NCI-H1048 (cell line): ENCODE measurements around the gene PMM2.
"Not testable (repeated sequence)": the region's sequence is repeated elsewhere in the genome, so short reads cannot be mapped to it uniquely, and the experiment has no call there.

Experiments
- DNase-seq: peaks from one replicate; lab custom pipeline; 2025; lab: John Stamatoyannopoulos, UW

The PMM2 gene

DNA sequence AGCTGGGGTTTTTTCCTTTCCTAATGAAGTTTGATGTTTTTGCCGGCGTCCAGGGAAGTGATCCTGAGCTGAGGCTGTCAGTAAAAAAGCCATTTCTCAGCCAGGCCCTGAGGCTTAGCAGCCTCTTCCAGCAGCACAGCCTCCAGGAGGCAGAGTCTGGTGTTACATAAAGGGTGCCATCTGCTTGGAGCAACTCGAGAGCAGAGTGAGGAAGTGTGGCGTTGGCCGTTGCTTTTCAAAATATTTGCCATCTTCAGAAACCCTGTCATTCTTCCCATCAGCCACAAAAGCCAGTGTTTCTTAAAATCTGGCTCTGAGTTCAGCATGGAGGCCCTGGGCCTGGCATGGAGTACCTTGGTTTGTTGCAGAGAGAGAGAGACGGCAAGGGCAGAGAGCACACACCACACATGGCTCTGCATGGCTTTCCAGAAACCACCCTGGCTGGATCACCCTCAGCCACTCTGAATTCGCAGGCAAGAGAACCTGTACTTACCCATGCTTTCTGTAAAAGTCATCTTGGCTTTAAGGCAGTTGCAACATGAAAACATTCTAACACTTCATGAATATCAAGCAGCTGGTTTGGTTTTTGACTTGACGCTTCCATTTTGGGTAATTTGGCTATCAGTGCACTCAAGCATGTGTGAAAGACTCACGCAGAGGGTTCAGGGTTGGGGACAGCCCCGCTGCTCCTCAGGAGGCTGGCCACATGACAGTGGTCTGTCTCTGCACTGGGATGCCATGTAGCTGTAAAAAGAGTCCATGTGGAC lies 21.0 kb downstream of the PMM2 start:
- no peak for DNase-seq

GRCh38 chr16:8819411-8820034 lies 21.9 kb downstream of the PMM2 start:
- no peak for DNase-seq

- no peak for DNase-seq
Measured at GRCh38 chr16:8822403-8822802, 24.8 kb downstream of the PMM2 start.

- DNase-seq, result no peak
Measured at GRCh38 chr16:8826278-8826879, 28.7 kb downstream of the PMM2 start.

DNA sequence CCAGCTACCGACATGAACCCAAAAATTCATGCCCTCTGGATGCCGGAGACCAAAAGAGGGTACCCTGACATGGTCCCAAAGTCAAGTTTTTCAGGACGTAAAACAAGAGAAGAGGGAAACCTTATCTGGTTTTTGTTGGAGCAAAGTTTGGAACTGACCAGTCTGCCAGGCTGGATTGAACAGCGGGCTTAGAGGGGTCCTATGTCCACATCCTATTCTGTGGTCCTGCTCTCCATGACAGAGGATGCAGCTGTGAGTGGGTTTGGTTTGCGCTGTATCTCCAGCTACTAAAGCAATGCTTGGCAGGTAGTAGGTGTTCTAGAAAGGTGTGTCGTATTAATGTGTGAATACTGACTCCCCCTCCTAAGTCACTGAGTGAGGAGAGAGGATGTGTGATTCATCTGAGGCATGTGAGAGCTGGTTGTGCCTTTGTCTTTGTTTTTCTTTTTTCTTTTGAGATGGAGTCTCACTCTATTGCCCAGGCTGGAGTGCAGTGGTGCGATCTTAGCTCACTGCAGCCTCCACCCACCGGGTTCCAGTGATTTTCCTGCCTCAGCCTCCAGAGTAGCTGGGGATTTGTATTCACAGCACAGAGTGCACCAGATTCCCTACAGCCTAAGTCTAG lies 31.0 kb downstream of the PMM2 start:
- no peak for DNase-seq

GRCh38 chr16:8831450-8831849 lies 33.8 kb downstream of the PMM2 start:
- no peak for DNase-seq

DNA sequence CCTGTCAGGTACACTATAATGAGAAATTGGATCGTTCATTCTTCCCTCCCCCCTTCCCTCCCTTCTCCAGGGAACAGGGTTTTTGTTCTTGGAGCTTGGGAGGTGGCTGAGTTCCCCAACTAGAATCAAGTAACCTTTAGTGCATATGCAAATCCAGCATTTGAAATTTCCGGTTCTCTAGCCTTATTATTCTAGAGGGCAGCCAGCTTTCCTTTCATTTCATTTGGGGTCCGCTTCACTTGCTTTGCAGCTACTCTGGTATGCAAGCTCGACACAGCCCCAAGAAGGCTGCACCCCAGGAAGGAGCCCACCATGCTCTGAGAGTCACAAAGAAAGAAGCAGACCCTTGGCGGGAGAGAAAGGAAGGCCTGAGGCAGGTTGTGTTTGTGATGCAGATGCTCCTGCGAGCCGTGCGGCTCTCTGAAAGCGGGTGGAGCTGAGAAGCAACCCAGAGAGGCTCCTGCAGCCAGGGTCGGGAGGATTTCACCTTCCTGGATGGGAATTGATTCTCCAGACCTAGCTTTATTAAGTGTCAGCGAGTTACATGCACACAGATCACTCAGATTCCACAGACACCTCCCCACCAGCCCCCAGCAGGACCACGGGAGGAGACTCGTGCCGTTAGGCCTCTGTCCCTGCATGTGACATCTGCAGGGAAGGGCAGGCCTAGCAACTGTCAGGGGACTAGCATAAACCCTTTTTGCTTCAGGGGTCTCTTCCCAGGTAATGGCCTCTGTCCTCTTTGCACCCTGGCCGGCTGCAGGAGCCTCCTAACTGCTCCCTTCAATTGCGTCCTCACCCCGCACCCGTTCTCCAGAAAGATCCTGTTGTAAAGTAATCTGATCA lies 34.5 kb downstream of the PMM2 start:
- DNase-seq, result no peak

DNA sequence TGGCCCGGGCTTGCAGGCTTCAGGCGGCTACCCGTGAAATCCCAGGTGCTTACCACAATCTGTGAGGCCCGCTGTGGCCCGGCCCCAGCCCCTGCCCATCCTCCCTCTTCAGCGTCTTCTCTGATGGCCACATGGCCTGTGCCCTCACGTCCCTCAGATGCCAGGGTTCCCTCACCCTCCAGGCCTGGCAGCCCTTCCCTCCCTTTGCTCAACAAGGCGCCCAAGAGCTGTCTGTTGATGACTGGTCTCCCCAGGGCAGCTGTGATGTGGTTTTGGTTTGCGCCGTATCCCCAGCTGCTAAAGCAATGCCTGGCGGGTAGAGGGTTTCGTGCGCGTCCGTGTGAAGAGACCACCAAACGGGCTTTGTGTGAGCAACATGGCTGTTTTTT lies 35.1 kb downstream of the PMM2 start:
- DNase-seq, result no peak

- DNase-seq, result not testable (repeated sequence)
Measured at GRCh38 chr16:8836797-8837196, 39.2 kb downstream of the PMM2 start.

DNA sequence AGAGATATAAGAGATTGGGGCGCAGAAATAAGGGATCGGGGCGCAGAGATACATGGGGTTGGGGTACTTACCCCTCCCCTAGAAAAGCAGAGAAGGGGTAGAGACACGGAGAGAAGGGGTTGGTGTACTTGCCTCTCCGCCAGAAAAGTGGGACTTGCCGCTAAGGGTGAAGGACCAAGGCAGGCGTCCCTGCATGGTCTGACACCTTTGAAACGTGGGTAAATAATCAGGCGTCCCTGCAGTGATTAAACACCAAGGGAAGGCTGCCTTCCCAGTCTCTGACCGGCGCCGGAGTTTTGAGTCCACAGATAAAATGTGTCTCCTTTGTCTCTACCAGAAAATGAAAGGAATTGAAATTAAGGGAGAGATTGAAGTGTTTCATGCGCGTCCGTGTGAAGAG lies 40.0 kb downstream of the PMM2 start:
- DNase-seq, result not testable (repeated sequence)

- not testable (repeated sequence) for DNase-seq
Measured at GRCh38 chr16:8842016-8842415, 44.4 kb downstream of the PMM2 start.

- not testable (repeated sequence) for DNase-seq
Measured at GRCh38 chr16:8843296-8843695, 45.7 kb downstream of the PMM2 start.

- no peak for DNase-seq
Measured at GRCh38 chr16:8845699-8846298, 48.2 kb downstream of the PMM2 start.

DNA sequence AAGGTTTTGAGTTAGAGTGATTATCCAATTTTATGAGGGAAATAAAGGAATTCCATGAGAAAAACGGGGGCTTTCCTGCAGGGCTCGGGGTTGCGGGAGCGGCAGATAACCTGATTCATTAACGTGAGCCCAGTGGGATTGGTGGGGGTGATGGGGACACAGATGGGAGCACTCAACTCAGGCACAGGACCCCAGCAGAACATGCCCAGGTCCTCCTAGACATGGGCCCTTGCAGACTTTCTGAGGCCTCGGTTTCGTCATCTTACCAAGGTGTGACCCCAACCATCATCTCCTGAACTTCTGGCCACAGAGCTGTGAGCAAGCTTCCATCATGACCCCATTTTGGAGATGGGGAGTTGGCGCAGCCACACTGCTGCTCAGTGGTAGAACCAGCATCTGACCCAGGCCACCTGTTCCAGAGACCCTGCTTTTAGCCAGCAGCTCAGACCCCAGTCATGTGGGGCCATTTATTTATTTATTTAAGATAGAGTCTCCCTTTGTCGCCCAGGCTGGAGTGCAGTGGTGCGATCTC lies 48.8 kb downstream of the PMM2 start:
- DNase-seq, result no peak

- DNase-seq, result no peak
Measured at GRCh38 chr16:8847145-8847544, 49.5 kb downstream of the PMM2 start.

DNA sequence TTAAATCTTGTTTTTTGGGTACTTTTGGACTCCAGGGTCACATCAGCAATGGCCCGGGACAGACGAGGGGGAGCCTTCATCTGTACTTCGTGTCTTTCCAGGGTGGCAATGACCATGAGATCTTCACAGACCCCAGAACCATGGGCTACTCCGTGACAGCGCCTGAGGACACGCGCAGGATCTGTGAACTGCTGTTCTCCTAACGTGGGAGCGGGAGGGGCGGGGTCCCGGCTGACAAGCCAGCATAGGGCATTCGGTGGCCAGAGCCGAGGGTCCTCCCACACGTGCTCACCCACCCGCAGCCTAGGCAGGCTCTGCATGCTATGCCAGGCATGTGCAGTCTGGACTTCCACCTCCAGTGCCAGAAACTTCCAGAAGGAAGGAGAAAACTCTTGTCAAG lies 50.0 kb downstream of the PMM2 start:
- no peak for DNase-seq

GRCh38 chr16:8848231-8848938 lies 50.7 kb downstream of the PMM2 start:
- DNase-seq, result no peak

DNA sequence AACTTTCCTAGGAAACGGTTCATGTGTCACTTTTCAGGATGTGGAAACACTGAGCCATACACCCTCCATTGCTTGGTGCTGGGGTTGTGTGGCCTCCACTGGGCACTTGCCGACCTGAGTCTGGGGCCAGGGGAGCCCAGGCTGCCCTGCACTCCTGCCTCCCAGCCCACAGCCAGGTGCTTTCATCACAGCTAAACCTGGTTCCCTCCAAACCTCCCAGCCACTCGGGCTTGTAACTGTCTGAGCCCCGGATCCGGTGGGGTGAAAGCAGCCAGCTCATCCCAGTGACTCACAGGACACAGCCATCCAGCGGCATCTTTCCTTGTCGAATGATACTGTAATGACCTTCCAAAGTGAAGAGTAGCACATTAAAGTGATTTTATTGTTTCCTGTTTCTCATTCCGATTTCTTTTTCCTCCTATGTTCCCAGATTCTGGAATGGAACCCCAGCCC lies 51.3 kb downstream of the PMM2 start:
- no peak for DNase-seq

- no peak for DNase-seq
Measured at GRCh38 chr16:8849411-8850011, 51.9 kb downstream of the PMM2 start.

GRCh38 chr16:8850279-8850885 lies 52.7 kb downstream of the PMM2 start:
- DNase-seq, result no peak
